ENCODE data around the gene IRF2BP2.
"Not testable (repeated sequence)": the region's sequence is repeated elsewhere in the genome, so short reads cannot be mapped to it uniquely, and the experiment has no call there.

Gene IRF2BP2

DNA sequence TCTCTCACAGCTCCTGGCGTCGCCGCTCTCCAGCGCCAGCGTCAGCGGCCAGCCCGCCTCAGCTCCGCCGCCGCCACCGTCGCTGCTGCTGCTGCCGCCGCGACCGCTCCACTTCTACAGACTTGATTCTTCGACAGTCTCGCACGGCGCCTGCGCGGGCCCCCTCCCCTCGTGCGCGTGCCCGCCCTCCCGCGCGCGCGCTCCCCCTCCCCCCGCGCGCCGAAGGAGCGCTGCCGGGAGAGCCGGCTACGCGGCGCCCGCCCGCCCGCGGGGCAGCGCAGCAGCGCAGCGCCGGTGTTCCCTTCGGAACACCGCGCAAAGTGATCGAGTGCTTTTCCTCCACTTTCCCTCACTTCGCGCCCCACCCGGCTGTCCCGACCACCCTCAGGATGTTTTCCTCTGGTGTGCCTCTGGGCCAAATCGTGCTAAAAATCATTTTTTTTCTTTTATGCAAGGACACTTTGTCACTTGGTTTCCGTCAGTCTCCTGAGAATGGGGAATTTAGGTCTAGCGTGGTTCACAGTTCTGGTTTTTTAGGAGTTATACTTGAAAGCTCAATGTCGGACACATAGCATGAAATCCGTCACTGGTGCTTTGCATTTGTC, at the start of gene IRF2BP2:
Gene IRF2BP2 (minus strand): TSS at position 118 of the 605 bp plus-strand sequence. CDS start 684 bp downstream, outside the sequence.
- peak in 2 of 3 experiments; percentile 71 to 75 for DNase-seq (ENCODE audit: low read depth in 3 of 3)

DNA sequence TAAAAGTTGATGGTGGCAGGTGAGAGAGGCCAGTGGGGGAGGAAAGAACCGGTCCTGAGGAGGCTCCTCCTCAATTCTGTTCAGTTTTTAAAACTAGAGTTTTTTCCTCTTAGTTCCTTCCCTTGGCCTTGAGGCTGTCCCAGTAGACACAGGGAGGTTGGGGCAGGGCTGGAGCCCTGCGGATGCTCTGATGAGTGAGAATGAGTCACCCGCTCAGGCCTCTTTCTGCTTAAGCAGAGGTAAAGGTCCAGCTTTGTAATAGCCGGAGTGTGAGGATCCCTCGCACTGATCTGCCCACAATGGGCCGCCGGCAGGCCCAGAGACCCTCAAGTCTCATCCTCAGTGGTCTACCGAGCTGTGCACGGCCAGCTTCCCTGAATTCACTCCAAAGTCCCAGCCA, 49.6 kb upstream of the IRF2BP2 start:
- DNase-seq (ENCODE audit: low read depth in 3 of 3), result no peak

DNA sequence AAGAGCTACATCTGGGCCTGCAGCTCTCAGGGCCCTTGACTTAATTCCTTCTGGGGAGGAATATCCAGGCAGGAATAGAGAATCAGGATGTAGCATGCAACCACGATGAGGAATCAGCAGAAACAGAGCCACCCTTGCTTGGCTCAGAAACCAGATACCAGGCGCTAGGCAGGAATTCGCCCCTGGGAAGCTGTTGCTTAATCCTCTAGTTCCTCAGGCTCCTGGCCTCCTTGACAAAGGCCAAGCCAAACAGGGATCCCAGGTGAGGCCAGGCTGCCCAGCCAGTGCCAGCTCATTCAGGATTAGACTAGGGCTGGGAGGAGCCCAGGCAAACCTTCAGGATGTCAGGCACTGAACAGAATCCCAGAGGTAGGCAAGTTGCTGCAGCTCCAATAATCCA, 48.2 kb upstream of the IRF2BP2 start:
- no peak for DNase-seq (ENCODE audit: low read depth in 3 of 3)

DNA sequence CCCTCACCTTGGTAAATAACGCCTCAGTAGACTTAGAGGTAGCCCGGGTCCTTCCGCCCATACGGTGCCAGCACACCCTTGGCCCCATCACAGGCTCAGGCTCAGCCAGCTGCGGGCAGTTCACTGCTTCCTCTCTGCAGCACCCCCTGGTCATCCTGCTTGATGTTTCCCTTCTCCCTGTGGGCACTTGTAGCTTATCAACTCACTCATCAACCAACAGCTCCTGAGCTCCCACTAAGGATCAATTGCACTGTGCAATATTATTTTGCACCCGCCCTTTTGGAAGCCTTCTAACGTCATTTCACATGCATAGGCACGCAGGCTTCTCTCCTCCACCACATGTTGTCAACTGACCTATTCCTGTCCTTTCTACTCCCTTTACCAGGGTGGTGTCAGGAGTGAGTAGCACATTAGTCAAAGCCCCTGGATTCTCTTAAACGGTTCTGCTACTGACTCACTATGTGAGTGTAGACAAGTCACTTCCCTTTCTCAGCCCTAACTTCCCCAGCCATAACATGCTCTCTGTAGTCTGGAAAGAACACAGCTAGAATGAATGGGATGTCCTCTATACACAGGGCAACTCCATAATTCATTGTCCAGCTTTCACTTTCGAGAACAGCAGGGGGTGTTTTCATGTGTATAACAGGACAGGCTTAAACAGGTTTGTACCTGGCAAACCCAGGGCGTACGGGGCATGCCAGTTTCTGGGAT, 47.1 kb upstream of the IRF2BP2 start:
- DNase-seq (ENCODE audit: low read depth in 3 of 3), result peak in 1 of 3 experiments; percentile 6

DNA sequence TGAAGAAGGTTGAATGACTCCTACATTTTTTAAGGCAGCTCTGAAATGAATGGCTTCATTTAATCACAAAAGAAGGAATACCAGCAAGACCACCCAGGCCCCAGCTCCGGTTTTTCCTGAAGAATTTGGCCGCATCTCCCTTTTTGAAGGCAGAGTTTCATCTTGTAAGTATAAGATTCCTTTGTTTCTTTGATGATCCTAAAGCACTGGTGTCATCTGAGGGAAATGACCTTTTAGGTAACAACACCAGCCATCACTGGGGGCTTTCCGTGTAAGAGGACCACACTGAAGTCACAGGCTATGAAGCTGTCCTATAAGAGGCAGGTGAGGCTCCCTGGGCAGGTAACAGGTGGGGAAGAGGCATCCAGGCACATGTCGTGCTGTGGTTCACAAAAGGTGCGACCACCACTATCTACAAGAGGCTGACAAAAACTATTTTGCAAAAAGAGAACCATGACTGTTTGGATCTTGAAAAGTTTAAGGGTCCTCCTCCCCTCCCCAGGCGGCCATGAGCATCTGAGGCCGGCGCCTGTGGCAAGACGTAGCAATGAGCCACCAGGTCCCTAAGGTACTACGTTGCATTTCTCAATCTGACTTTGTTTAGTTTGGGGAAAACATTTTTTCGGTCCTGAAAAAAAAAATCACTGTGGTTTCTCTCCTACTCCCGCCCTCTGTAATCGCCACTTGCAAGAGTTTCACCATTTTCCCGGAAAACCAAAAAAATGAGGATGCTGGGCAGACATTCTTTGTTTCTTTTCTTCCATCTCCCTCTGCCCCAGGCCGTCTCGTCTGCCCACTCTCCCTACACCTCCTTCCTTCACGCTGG, 46.3 kb upstream of the IRF2BP2 start:
- DNase-seq (ENCODE audit: low read depth in 3 of 3), result no peak

DNA sequence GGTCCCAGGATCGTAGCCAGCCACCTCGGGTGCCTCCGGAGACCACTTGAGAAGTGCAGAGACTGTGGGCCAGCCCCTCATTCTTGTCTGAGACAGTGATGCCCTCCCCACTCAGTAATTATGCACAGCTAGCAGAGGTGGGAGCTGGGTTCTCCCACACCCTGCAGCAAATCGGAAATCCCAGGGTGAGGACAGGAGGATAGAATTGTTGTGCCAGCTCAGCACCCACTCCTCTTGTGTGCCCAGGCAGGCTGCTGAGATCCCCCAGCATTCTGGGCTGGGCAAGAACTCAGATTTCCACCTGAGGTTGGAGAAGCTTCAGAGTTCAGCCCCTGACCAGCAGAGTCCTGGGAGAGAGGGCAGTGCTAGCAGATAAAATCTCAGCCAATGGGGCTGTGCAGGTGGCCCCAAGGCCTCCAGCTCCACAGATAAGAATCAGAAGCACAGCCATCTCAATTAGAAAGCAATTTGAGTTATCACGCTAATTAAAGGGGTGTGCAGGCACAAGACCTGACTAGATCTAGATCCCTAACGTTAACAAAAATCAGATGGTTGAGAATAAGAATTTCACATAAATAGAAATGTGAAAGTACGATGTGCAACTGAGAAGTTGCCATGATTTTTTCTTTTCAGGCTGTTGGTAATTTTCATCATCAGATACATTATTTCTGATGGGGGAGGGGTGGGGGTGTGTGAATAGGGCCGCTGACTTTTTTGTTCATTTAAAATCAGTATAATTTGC, 45.5 kb upstream of the IRF2BP2 start:
- DNase-seq (ENCODE audit: low read depth in 3 of 3), result no peak

DNA sequence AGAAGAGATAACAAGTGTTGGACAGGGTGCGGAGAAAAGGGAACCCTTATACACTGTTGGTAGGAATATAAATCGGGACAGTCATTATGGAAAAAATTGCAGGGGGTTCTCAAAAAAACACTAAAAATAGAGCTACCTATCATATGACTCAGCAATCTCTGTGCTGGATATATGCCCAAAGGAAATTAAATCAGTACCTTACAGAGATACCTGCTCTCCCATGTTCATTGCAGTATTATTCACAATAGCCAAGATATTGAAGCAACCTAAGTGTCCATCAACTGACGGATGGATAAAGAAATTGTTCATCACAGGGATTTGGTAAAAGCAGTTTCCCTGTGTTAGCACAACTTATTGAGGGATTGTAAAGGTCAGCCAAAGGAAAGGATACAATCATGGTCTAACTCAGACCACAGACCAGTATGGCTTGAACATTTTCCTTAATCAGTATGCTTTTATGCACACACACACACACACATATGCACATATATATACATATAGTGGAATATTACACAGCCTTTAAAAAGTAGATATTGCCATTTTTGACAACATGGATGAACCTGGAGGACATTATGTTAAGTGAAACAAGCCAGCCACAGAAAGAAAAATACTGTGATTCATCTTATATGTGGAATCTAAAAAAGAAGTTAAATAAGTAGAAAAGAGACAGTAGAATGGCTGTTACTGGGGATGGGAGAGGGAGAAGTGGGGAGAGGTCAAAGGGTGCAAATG, 44.2 kb upstream of the IRF2BP2 start:
- DNase-seq (ENCODE audit: low read depth in 3 of 3), result no peak

DNA sequence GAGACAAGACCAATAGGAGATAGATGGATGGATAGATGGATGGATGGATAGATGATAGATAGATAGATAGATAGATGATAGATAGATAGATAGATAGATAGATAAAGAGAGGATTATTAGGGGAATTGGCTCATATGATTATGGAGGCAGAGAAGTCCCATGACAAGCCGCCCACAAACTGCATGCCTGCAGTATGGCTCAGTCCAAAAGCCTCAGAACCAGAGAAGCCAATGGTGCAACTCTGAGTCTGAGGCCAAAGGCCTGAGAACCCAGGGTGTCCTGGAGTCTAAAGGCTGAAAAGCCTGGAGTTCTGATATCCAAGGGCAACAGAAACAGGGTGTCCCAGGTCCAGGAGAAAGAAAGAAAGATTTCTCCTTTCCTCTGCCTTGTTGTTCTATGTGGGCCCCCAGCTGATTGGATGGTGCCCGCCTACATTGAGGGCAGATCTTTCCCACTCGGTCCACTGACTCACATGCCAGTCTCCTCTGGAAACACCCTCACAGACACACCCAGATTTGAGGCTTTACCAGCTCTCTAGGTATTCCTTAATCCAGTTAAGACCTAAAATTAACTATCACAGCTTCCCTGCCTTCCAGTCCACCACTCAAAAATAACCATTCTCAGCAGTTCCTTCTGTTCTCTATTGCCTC, 39.6 kb upstream of the IRF2BP2 start:
- DNase-seq (ENCODE audit: low read depth in 3 of 3), result no peak

DNA sequence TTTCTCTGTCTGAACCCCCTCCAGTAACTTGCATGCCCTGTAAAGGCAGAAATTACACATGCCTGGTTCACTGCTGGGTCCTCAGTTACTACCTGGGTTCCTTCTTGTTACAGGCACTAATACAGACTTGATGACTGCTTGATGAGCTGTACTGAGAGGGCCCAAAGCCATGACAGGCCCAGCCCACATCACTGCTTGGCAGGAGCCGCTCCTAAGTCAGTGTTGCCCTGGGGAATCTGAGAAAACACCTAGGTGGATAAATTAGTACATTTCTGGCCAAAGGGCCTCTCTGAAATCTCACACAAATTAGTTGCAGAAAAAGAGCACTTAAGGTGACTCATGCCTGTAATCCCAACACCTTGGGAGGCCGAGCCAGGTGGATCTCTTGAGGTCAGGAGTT, 37.8 kb upstream of the IRF2BP2 start:
- DNase-seq (ENCODE audit: low read depth in 3 of 3), result no peak

DNA sequence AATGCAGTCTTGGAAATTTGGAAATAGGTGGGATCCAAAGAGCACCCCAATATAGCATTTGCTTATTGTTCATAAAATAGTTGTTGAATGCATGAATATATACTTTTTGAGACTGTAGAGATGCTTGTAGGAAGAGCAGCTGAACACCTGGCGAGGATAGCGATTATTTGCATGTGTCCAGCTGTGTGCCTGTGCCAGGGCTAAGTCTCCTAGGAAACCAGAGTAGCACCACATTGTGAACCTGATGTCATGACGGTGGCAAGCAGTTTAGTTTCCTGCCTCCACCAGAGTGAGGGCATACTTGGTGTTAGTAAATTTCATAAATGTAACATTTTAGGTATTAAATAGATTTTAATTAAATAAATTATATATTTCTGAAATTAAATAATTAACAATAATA, 37.3 kb upstream of the IRF2BP2 start:
- no peak for DNase-seq (ENCODE audit: low read depth in 3 of 3)

DNA sequence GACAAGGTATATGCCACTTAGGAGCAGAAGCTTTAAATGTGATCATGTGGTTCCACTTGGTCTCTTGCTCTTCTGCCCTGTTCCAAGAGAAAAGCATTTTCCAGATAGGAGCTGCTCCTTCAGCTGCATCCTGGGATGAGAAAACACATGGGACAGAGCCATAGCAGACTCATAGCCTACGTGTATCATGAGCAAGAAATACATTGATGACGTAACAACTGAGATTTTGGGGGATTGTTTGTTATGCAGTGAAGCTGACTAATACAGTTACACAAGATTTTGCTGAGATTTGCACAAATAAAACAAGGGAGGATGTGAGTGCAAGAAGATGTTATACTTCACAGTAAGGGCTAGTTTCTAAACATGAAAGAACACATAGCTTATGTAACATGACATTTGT, 36.0 kb upstream of the IRF2BP2 start:
- DNase-seq (ENCODE audit: low read depth in 3 of 3), result no peak

DNA sequence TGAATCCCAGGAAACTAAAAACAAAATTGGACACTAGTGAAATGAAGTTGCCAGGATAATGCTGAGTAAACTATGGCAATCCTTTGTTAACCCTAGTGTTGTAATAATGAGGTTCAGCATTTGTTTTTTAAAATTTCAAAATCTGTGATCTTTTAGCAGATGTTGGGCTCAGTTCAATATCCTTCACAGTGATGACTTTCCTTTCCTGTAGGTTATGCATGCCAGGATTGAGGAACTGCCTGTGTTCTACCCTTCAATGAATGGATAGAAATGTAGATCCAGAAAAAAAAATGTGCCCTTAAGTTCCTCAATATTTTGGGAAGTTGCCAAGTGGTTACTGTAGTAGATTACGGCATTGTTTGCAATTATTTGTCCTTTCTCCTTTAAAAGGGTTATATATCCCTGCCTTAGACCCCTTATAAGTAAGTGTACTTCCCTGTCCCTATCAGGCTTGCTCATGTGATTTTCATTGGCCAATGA, 35.5 kb upstream of the IRF2BP2 start:
- no peak for DNase-seq (ENCODE audit: low read depth in 3 of 3)

DNA sequence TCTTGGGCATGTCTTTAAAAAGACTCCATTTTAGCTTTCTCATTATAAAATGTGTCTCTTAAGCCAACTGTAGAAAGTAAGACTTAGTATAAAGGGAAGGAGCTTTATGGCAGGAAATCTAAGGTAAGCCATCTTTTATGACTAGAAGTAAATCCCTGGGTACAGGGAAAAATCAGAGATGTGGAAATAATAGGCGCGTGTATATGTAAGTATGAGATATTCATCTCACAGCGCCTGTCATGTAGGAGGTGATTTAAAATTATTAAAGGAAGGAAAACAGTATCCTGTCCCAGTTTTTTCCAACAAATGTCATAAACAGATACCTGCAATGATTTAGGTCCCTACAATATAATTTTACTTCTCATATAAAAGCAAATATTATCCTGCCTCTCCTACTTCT, 35.0 kb upstream of the IRF2BP2 start:
- no peak for DNase-seq (ENCODE audit: low read depth in 3 of 3)

DNA sequence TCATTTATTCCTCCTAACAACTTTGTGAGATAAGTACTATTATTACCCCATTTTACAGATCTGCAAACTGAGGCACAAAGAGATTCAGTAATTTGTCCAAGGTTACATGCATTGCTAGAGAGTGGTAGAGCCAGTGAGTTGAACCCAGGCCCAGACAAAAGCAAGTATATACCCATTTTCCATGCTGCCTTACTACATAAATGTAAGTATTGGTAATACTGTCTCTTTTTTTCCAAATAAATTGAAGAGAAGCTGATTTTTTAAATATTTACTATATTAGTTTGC, 33.8 kb upstream of the IRF2BP2 start:
- no peak for DNase-seq (ENCODE audit: low read depth in 3 of 3)

DNA sequence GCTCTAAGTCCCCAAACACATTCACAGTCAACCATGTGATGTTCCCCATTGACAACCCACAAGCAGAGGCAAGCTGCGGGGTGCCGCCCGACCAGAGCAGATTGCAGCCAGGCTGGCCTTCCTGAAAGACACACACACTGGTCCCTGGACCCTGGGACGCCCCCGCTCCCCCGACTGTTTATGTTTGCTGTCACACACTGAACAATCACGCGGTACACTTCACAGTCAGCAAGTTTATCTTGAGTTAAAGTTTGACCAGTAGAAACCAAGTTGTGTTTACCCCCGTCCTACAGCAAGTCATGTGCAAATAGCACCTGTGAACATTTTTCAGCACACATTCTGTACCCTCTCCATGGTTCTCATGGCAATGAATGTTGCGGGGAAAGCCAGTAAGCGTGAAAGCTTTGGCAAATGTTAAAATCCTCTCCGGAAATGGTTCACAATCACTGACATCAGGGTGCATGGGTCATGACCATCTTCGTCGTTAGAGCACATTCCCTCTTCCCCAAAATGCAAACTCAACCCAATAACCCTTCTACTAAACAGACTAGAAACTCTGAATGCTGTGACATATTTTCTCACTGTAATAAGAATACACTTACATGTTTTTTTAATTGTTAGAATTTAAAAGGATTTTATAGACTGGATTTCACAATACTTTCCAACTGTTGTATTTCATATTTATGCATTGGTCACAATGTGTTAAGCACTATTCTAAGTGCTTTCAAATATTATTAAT, 33.3 kb upstream of the IRF2BP2 start:
- no peak for DNase-seq (ENCODE audit: low read depth in 3 of 3)

DNA sequence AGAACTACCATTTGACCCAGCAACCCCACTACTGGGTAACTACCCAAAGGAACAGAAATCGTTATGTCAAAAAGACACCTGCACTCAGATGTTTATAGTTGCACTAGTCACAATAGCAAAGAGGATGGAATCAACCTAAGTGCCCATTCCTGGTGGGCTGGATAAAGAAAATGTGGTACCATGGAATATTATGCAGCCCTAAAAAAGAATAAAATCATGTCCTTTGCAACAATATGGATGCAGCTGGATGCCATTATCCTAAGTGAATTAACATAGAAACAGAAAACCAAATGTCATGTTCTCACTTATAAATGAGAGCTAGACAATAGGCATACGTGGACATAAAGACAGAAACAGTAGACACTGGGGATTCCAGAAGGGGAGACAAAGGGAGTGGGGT, 32.5 kb upstream of the IRF2BP2 start:
- DNase-seq (ENCODE audit: low read depth in 3 of 3), result no peak

DNA sequence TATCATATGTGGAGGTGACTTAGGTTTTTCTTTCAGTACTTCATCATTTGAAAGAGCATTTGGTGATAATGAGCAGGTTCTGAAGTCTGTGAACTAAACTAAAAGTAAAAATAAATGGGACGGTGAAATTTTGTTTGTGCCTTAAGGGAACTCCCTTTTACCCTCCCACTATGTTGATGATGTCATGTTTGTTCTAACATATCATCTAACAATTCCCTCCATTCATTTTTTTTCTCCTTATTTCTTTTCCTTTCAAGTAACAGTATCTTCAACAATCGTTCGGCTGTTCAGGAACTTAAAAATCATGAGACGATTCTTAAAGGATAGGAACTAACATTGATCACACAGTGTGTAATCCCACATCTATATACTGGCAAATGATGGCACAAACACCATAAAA, 30.0 kb upstream of the IRF2BP2 start:
- DNase-seq (ENCODE audit: low read depth in 3 of 3), result no peak

DNA sequence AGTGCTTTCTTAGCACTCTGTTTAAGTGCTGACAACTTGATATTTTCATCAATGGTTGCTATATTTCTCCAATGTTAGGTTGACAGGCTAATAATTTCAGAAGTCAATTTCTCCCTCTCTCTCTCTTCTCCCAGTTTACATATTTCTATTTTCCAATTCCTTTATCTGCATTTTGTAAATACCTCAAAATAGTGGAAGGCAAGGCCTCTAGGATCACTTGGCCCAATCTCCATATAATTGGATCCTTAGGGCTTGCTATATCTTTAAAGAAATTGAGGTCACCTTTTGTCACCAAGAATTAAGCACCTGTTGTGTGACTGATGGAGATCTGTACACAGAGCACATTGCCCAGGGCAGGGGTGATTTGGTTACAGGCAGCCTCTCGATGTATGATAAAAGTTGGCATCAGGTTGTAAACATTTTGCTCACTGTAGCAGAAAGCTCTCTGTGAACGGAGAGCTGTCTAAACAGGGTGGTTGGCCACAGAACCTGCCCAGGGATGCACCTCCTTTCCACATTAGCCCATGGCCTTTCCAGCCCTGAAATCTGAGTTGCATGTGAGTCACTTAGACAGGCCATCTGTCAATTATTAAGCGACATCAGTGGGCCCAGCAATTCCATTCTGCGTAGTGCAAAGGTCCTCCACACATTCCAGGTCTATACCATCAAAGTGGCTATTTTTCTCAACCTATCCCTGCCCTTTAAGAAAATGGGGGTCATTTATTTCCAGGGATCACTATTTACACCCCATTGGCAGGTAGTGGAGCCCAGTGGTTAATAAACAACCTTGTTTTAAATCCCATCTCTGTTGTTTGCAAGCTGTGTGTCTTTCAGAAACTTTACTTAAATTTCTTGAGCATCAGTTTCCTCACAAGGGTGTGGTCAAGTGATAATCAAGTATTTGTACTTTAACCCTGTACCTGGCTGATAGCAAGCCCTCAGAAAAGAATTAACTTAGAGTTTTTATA, 29.1 kb upstream of the IRF2BP2 start:
- no peak for DNase-seq (ENCODE audit: low read depth in 3 of 3)

DNA sequence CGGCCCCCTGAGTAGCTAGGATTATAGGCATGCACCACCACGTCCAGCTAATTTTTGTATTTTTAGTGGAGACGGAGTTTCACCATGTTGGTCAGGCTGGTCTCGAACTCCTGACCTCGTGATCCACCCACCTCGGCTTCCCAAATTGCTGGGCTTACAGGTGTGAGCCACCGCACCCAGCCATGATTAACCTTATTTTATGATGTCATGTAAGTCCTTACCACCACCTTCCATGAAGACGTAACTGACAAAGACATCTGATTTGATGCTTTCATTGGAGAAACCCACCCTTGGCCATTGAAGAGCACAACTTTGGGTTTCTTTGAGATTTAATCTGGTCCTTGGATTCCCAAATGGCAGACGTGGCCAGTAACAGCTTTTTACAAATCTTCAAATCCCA, 24.9 kb upstream of the IRF2BP2 start:
- not testable (repeated sequence) for DNase-seq (ENCODE audit: low read depth in 3 of 3)
